Measurements from ENCODE around the gene FAAP100.

The FAAP100 gene

DNA sequence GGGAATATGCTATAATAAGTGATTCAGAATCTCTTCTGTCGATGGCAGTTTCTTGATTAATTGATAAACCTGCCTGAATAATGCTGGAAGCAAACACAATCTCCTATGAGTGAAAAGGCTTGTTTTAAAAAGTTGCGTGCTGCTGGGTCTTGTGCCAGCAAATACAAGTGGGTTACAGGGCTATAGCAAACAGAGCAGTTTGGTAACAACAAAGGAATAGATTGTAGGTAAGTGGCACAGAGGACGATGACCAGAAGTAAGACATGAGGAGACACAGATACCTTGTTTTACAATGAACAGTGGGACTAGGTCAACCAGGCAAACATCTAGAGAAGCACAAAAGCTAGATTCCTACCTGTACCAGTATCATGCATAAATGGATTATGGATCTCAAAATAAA is 23.7 kb upstream of the FAAP100 start:
- no peak for DNase-seq

DNA sequence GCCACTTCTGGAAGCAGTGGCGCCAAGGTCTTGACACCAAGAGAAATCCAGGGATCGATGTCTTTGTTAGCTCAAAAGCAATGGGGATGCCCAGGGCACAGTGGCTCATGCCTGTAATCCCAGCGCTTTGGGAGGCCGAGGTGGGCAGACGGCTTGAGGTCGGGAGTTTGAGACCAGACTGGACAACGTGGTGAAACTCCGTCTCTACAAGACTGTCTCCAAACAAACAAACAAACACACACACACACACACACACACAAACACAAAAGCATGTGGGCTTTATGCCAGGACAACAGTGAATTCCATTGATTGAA is 22.4 kb upstream of the FAAP100 start:
- DNase-seq, result no peak

DNA sequence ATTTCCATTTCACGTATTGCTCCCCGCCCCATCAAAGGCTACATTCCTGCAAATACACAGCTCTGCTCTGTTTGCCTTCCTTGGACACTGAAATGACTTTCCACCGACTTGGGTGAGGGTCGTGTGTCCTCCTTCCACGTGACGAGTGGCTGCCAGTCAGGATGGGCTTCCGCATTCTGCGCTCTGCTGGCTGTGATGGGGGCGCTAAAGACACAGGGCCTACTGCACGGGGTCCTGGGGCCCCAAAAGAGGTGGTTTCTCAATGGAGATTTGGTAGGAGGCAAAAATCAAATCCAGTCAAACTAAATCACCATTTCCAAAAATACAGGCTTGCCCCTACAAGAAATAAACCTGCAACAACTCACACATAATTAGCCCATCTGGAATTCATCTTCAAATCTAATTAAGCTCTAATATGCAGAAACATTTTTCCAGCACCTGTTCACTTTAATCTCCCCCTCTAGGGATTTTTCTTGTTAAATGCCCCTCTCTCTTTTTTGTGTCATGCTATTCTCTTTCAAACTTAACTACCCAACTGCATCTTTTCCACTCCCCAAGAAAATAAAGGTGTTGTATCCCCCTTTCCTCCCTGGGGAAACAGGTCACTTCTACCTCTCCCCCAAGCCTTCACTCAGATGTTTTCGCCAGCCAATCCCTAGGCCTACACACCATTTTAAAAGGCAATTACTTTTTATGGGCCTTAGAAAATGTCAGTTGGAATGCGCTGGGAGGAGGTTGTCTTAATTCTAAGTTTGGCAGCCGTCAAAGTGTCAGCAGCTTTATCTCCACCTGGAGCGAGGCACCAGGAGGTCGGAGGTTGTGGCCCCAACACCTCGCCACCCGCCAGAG is 21.9 kb upstream of the FAAP100 start:
- DNase-seq, result no peak

DNA sequence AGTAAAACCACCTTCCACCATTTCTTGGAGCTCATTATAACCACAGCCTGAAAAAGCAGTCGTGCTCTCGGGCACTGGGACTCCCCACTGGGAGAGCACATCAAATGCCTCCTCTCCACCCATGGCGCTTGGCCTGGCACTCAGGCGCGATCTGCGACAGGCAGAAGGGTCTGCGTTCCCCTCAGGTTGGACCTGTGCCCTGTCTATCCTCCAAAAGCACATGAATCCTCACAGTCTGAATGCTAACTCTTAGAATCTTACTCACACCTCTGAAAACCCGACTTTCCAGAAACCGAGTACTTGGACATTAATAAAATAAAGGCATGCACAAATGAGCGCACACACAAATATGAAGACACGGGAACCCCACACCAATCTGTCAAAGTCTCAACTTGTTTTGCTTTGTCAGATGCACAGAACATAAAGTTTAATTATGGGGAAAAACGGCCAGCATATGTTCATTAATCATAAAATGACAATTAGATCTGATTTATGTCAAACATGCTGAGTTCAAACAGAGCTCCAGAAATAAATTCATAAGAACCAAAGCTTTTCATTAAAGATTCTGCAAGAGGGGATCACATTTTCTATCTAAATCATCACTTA is 20.5 kb upstream of the FAAP100 start:
- no peak for DNase-seq

DNA sequence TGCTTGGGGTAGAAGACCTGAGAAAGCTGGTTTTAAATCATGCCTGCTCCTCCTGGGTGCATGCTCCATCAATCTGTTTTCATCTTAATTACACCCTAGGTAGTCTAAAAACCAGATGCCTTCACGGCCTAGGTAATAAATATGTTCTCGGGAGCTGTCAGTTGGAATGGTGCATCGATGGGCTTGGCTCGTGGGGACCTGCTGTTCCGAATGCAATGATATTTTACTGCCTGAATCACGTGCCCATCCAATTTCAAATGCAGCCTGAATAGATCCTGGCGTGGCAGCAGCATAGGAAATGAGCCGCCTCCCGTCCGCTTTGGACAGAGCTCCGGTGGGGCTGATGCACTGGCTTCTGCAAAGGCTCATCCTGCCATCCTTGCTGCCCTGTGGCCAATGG is 18.8 kb upstream of the FAAP100 start:
- DNase-seq, result no peak

DNA sequence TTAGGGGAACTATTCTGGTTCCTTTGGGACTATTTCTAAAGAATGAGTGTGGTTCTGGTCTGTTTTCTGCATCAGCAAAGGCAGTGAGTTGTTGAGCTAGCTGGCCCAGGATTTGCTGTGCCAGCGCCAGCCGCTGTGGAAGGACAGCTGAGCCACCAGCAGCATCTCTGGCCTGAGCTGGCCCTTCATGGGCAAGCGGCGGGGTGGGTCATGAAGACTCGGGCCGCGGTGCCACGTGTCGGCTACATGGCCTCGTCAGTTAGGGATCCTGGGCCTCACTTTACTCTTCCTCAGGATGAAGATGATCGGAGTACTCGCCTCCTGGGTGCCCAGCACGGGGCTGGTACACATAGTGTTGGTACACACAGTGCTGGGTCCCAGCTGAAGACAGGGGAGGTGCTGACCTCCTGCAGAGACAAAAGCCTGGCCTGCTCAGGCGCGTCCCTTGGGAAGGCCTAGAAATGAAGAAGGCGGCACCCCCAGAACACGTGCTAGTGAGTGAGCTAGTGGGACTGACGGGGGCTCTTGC is 17.9 kb upstream of the FAAP100 start:
- DNase-seq, result no peak

DNA sequence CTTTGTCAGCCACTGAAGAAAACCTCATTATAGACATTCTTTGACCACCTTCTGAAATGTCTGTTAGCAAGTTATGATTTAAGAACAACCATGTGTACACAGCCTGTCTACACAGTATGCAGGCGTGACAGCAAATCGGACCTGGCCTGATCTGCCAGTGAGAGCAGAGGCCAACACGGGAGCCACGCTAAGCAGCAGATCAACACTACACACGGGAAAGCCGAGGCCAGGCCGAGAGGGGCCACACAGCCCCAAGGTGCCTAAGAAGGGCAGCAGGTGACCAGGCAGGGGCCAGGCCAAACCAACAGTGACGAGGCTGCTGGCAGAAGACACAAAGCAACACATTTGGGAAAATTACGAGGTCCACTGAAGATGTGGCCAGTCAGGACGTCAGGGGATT is 16.3 kb upstream of the FAAP100 start:
- no peak for DNase-seq

DNA sequence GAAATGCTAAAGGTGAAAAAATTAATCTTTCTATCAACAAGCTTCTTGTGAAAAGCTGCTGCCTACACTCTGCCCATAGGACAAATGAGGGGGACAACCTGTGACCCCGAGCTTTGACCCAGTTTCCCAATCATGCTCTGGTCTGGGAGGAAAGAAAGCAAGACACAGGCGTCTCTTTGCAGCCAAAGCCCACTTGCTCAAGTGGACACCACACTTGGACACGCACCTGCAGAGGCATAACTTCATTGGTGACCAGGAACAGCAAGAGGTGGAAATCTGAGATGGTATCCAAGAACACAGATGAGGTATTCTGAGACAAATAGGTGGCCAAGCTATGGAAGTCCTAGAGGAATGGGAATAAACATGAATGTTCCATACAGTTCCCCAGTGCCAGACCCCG is 15.0 kb upstream of the FAAP100 start:
- no peak for DNase-seq

DNA sequence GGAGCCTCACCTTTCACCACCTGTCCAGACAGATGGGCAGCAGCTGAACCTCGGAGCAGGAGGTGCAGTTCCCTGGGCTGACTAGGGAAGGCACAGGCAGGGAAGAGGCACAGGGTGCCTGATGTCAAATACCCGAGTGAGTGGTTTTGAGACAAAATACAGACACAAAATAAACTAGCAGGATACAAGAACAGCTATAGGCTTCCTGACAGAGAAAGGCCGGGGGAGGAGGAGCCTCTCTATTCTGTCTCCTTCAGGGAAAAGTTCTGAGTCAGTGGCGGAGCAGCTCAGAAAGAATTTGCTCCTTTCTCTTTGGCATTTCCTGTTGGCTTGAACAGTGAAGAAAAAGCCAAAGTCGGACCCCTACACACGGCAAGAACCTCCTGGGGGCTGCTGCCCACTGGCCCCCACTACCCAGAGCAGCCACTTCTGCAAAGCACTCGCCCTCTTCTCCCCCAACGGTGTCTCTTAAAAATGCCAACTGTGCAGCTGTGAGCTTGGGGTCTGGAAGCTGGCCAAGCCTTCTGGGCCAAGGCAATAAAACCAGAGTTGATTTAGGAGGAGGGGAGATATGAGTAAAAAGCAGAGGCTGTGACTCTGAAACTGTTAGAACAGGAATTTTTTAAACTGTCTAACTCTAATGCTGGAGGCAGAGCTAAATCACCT is 14.4 kb upstream of the FAAP100 start:
- no peak for DNase-seq

DNA sequence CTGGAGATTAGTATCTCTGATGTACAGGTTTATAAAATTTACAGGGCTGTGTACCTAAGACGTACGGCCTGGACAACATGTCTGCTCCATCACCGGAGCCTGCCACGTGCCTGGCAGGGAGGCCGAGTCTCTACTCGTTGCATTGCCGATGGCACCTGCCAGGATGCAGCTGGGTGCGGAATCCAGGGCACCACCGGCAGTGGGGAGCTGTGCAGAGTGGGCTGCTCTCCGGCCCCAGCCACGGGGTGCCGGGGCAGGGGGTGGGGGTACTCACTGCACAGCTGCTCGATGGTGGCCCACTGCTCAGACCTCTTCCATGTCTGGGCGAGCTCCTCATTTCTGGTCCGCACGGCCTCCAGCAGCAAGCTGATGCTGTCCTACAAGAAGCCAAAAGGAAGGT is 13.1 kb upstream of the FAAP100 start:
- DNase-seq, result no peak

DNA sequence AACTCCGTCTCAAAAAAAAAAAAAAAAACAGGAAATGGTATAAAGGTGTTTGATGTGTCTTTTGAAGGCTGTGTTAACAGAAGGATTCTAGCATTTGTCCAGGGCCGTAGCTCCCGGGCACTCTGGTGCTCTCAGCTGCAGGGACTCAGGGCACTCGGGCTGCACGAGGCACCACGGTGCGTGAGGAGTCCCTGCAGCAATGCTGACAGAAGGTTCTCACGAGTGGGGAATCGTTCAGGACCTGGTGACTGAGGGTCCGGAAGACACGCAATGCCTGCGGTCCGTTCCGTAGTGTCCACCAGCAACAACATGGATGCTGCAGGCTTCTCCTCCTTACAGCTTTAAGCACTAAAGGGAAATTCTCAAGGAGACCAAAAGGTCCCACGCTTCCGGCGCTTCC is 12.6 kb upstream of the FAAP100 start:
- DNase-seq, result no peak

DNA sequence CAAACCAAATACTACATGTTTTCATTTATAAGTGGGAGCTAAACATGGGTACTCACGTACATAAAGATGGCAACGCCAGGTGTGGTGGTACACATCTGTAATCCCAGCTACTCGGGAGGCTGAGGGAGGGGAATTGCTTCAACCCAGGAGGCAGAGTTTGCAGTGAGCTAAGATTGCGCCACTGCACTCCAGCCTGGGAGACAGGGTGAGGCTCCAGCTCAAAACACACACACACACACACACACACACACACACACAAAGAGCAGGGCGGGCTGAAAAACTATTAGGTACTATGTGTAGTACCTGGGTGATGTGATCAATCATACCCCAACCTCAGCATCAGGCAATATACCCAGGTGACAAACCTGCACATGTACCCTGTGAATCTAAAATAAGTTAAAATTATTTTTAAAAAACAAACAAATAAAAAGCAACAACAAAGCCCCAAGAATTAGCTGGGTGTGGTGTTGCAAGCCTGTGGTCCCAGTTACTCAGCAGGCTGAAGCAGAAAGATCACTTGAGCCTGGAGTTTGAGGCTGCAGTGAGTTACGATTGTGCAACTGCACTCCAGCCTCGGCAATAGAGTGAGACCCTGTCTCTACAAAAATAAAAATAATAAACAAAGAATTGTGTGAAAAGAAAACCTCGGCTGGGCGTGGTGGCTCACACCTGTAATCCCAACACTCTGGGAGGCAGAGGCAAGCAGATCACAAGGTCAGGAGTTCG is 11.9 kb upstream of the FAAP100 start:
- DNase-seq, result no peak

DNA sequence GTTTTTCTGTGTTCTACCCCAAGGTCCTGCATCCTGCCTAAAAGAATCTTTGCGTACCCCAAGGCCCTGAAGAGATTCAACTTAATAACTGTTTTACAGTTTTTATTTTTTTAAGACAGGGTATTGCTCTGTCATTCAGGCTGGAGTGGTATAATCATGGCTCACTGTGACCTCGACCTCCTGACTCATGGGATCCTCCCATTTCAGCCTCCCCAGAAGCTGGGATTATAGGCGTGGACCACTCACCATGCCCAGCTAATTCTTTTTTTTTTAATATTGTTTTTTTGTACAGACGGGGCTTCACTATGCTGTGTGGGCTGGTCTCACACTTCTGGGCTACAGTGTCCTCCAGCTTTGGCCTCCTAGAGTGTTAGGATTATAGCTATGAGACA is 9.3 kb upstream of the FAAP100 start:
- DNase-seq, result no peak

DNA sequence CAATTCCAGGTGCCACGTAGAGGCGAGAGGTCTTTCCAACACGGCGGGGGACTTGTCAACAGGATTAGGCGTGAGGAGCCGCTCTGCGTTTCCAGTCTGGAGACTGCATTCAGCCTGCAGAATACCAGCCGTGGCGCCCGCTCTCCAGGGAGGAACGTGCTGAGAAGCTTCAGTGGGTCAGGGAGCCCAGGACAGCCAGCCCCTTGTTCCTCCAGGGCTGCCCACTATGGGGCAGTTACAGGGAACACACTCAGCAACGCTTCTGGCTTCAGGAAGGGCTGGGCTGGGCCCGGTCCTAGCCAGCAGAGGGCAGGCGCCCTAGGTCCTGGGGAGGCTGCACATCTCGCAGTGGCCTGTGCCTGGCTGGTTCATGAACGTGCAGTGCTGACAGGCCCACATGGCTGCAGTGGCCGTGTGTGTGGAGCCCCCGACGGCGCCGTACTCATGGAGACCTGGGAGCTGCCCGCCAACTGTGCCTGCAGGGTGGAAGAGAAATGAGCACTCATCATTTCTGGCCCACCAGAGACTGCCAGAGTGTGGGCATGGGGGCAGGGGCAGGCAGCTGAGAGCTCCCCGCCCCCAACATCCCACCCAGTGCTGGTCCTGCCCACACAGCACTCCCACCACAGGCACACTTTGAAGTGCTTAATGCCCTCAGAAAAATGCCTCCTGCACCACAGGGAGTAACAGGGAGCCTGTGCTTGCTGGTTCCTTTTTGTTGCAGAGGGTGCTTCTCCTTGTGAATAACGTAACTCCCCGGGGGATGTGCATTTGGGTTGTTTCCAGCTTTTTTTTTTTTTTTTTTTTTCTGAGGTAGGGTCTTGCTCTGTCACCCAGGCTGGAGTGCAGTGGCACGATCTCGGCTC is 7.0 kb upstream of the FAAP100 start:
- no peak for DNase-seq

DNA sequence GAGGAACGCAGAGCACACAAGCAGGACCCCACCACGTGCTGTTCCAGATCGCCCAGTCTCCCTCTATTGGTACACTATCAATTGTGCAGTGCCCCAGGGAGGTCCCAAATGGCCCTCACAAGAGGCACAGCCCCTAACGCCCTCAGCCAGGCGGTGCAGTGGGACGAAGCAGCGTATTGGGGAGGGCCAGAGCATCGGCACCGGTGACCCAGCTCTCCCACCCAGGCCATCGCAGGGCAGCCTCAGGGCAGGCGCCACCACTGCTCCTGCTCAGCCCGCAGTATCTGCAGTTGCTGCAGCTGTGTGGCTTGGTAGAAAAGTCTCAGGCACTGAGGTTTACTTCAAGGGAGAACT is 5.9 kb upstream of the FAAP100 start:
- DNase-seq, result no peak

DNA sequence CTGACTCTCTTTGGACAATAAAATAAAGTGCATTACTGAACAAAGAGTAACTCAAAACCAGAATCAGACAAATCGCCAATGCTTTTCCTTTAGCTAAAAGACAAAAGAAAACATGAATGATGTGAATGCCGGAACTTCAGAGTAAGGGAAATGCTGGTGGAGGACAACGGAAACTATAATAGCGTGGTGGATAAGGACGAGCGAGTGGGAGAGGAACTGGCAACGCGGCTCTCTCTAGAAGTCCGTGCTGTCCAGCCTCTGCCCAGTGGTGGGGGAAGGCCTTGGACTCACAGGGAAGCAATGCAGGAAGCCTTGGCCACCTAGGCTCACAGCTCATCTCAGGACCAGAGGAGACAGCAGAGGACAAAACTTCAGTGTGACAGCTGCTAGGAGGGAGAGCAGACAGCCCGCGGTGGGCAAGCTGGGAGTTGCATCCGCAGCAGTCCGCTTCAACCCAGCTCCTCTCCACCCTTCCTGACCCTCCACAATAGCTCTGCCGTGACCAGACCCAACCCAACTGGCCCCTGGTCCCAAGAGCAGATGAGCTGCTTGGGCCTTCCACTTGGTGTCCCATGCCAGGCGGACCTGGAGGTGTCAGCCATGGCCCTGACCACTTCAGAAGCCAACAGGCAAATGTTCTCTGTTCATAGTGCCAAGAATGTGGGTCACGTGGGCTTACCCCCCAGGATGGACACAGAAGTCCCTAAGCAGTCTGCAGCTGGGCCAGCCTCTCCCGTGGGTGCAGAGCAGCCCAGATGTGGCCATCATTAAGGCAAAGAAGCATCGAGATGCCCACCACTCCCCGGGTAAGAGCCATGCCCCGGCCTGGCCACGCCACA is 5.3 kb upstream of the FAAP100 start:
- no peak for DNase-seq

DNA sequence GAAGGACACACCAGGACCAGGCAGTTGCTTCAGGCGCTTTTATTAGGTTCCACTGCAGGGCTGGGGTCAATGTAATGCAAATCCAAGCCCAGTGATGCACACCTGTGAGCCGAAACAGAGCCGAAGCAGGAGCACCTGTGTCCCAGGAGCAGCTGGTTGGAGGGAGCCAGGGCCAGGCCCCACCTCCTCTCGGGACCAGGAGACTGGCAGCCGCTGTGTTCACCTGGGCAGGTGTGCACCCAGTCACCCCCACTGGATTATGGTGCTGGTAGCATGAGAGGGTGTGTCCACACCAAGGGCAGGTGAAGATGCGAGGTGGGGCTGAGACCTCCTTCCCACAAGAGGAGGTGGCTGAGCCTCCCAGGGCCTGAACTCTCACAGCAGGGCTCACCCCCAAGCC is 4.7 kb upstream of the FAAP100 start:
- peak; percentile 80 for DNase-seq

DNA sequence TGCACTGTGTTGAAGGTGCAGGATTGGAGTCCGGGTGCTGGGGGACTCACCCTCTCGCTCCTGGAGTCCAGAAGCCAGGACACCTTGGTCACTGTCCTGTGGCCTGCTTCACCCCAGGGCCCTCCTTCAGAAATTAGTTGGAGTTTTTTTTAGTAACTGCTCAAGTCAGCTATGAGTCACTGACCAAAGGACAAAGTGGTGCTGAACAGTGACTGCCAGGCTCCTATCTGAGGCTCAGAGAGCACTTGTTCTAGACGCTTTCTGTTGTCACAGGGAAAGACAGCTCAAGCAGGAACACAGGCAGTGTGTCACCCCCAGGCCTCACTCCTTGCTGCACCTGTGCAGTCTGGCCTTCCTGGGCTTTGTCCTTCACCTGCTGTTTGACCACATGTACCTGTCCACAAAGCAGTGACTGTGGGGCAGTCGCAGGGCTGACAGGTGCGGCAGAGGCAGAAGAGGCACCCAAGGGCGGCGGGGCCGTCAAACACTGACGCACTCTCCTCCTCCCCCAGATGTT is 4.1 kb upstream of the FAAP100 start:
- DNase-seq, result no peak

DNA sequence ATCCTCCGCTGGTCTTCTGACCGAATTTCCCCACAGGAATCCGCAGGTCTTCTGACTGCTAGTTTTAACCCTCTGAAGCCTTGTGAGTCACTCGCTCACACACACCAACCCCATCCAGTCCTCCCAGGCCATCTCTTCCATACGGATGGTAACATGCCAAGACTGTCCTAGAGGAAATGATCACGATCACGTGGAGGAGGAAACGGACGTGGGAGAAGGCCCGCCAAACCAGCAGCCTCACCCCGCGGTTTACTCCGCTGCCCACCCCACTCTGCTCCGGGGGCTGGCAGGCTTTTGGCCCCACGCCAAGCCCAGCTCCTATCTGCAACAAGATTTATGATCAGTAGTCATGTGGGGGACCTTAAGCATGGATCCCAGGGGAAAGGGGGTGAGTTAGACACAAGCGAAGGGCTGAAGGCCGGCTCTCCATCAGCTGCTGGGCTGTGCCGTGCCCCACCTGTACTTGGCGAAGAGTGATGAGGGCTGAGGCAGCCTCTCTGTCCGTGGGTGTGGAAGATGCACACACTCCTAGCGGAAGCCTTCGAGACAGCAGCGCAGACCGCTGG is 1.5 kb upstream of the FAAP100 start:
- DNase-seq, result peak; percentile 53

DNA sequence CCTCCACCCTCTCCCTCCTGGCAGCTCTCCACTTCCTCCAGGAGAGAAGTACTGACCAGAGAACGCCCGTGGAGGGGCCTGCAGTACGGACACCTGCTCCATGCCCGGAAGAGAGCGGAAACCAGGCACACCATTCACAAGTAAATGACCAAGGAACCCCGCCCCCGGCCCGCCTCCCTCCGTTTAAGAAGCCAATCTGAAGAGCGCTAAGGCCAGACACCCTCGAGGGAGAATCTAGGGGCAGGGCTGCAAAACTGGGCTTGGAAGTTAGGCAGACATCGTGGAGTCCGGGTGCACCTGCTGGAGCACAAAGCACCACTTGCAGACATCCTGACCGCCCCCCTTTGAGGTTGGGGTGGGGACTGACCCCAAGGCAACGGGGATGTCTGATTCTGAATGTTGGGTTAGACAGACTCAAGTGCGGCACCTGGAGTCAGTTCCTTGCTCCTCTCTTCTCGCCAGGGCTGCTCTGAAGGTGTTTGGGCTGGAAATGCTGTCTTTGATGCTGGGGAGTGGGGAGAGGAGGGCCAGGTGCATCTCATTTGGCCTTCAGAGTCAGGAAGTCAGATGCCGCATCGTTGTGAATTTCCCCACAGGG is 964 bp upstream of the FAAP100 start:
- peak; percentile 84 for DNase-seq

Measured in NCI-H526 treated with DMSO at 0.1 percent for 48 hours (cell line).